EL (cell line): Measurements from ENCODE around the gene DHX40.

Experiments used
- DNase-seq: peaks from one replicate; pipeline ENCODE4 v3.0.0-alpha.2; 2016

The DHX40 gene

GRCh38 chr17:59633658-59634359 is 68.4 kb downstream of the DHX40 start:
- no peak for DNase-seq

- DNase-seq, result no peak
These were observed 69.5 kb downstream of the DHX40 start for GRCh38 chr17:59634632-59635541.

GRCh38 chr17:59637611-59638310 is 72.4 kb downstream of the DHX40 start:
- DNase-seq, result no peak

GRCh38 chr17:59638553-59638952 is 73.1 kb downstream of the DHX40 start:
- no peak for DNase-seq

GRCh38 chr17:59641799-59642484 is 76.5 kb downstream of the DHX40 start:
- DNase-seq, result no peak

GRCh38 chr17:59642565-59642964 is 77.2 kb downstream of the DHX40 start:
- DNase-seq, result no peak

DNA sequence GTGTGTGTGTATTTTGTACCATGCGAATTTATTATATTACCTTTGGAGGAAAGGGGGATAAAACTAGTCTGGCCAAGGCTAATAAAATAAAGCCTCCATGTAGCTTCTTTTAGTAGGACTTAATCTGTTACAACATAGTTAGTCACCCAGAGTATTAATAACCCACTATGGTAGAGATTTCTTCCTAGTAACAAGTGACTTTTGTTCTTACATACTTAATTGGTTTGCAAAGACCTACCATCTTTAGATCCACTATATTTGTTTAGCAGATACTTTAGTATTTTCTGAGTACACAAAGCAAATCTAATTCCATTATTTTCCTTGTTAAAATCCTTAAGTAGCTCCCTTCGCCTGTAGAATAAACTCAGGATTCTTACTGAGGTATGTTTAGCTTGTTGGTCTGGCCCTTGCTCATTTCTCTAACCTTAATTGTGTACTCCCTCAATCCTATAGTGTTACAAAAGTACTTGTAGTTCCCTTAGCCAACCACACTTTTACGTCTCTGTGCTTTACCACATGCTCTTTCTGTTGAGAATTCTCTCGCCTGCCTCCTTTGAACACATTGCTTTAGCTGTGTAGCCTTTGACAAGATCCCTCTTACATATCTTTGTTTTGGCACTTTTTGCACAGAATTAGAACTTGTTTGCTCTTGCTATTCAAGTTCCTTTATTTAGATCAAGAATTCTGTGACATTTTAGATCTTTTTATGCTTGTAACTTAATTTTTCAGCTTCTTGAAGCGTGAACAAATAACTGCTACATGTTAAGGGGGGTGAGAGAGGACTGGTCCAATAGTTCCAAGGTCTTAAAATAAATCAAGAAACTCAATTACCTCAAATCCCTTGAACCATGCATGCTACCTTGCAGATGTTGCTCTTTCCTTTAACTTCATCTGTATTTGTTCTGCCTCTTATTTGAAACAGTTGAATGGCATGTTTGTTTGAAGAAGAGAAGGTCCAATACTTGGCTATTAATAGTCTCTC is 78.0 kb downstream of the DHX40 start:
- DNase-seq, result no peak

DNA sequence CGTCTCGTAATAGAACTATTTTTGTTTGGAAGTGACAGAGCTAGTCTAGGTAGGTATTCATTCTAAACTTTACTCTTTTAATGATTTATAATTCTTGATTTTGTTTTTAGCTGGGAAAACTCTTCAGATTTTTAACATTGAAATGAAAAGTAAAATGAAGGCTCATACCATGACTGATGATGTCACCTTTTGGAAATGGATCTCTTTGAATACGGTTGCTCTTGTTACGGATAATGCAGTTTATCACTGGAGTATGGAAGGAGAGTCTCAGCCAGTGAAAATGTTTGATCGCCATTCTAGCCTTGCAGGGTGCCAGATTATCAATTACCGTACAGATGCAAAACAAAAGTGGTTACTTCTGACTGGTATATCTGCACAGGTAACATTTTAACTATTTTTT is 81.9 kb downstream of the DHX40 start:
- no peak for DNase-seq

GRCh38 chr17:59649886-59650285 is 84.5 kb downstream of the DHX40 start:
- DNase-seq, result no peak

GRCh38 chr17:59650642-59651041 is 85.2 kb downstream of the DHX40 start:
- DNase-seq, result no peak

GRCh38 chr17:59651346-59651745 is 85.9 kb downstream of the DHX40 start:
- DNase-seq, result peak; percentile 51

GRCh38 chr17:59652119-59652518 is 86.7 kb downstream of the DHX40 start:
- peak; percentile 74 for DNase-seq

DNA sequence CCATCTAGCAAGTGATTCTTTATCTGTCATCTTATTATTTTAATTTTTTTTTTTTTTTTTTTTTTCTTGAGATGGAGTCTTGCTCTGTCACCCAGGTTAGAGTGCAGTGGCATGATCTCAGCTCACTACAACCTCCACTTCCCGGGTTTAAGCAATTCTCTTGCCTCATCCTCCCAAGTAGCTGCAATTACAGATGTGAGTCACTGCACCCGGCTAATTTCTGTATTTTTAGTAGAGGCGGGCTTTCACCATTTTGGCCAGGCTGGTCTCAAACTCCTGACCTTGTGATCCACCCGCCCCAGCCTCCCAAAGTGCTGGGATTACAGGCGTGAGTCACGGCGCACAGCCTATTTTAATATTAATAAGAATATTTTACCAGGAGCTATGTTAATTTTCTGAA is 91.2 kb downstream of the DHX40 start:
- DNase-seq, result peak; percentile 89
